Activated CD8-positive, alpha-beta T cell treated with anti-CD3 and anti-CD28 coated beads, Interleukin-2, amount 10 ng/mL, durations not matched to agents 7 days and 5 days (primary cell): ENCODE data around the gene TECTB. TPM values are rescaled to one million over a fixed set of nuclear protein-coding genes. Genes with fewer than 3 reads are reported as not detected.
A peak's percentile ranks its signal among the peaks of the same experiment; 100 is the strongest.

Experiments
- ATAC-seq: fragments of 150-1000 bp; cut with Tn5 transposase; one replicate; pipeline ENCODE4 v1.10.0; 2021; ENCODE audit warnings: moderate library complexity
- CTCF ChIA-PET: fragments of 350-600 bp; sonication (Branson Sonifier 250); formaldehyde crosslinking; loops from one replicate; lab custom pipeline; 2021; ENCODE audit warnings: antibody characterized with exemption; lab: Charles Lee
- POLR2A ChIA-PET: fragments of 350-600 bp; sonication (Branson Sonifier 250); formaldehyde crosslinking; loops from one replicate; lab custom pipeline; 2021; ENCODE audit warnings: antibody characterized with exemption; lab: Charles Lee
- DNase-seq: peaks from one replicate; pipeline ENCODE4 v3.0.0-alpha.2; 2020
- H3K27ac Mint-ChIP-seq: one replicate; pipeline ENCODE4 v1.8.0; 2021; ENCODE audit warnings: mild to moderate bottlenecking, mixed read lengths
- H3K27me3 Mint-ChIP-seq: one replicate; pipeline ENCODE4 v1.8.0; 2021; ENCODE audit warnings: low read depth, mixed read lengths
- H3K36me3 Mint-ChIP-seq: one replicate; pipeline ENCODE4 v1.8.0; 2021; ENCODE audit warnings: low read depth, mixed read lengths
- H3K4me1 Mint-ChIP-seq: one replicate; pipeline ENCODE4 v1.8.0; 2021; ENCODE audit warnings: low read depth, mixed read lengths
- H3K4me3 Mint-ChIP-seq: one replicate; pipeline ENCODE4 v1.8.0; 2021; ENCODE audit warnings: mild to moderate bottlenecking, mixed read lengths
- H3K9me3 Mint-ChIP-seq: one replicate; pipeline ENCODE4 v1.8.0; 2022; ENCODE audit warnings: mixed read lengths; ENCODE audit not compliant: insufficient read depth
- total RNA-seq, 2 experiments: library from RNA; stranded (reverse); gene quantifications; one replicate each; pipeline ENCODE4 v1.2.3, GENCODE V29; 2021

Gene TECTB
- total RNA-seq, 2 experiments from 2014 or later: not detected

DNA sequence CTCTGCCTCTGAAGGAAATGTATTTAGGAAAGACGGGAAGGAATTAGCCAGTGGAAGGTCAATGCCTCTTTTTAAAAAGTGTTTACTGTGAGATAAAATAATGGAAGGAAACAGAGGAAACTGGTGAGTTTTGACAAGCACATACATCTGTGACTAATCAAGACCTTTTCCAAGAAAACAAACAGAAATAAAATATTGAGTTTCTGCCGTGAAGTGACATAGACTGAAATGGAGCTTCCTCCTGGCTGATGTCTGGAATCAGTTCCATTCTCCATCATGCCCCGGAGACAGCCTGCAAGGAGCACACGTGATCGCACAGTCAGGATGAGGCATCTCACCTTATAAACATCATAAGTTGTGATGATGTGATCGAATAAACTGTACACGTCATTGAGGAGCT is 30.7 kb downstream of the TECTB start:
- ATAC-seq (no peak), DNase-seq (no peak)
- Mint-ChIP-seq H3K27ac (no peak overlapping the region), H3K9me3 (no peaks in the 10 kb centered on the region), H3K36me3 (no peaks in the 10 kb centered on the region), H3K4me3 (no peak overlapping the region), H3K4me1 (no peaks in the 10 kb centered on the region), H3K27me3 (peaks cover 27% of the 10 kb centered on the region)
- CTCF ChIA-PET: interaction anchor here (0.7 to 1.1 kb wide), 5 partner anchors 107 to 199 kb away, joined by 3 to 5 read pairs (median 3); no protein-coding TSS in a partner anchor
- POLR2A ChIA-PET: no interaction called here

DNA sequence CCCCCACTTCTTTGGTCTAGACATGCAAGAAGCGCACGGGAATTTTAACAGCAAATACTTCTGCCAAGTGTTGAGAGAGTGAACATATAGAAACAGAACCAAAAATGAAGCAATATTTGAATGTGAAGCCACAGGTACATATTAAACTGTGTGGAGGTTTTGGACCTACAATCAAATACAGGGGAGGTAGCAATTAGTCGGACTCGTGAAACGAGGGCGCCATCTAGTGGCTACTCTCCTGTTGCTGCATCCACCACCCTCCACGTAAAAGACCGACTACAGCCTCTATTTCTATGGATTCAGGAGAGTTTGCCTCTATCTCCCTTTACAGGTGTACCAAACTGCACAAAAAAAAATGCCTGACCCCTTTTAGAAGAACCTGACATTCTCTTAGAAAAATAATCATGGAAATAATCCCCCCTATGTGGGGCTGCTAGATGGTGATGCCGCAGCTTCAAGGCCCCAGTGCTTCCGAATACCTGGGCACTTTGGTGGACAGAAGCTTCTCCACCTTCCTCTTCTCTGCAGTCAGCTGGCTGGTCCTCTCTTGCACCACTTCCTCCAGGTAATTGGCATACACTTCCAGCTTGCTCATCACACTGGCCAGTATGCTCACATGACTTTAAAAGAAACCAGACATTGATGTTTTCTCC is 31.7 kb downstream of the TECTB start:
- H3K27ac Mint-ChIP-seq: no peak overlapping the region
- ATAC-seq (peak; percentile 92), DNase-seq (peak; percentile 84)
- H3K27me3 Mint-ChIP-seq: peaks cover 31% of the 10 kb centered on the region
- ChIA-PET CTCF (interaction anchor here (0.7 to 1.9 kb wide), 10 partner anchors 12 to 200 kb away, joined by 3 to 7 read pairs (median 3); no protein-coding TSS in a partner anchor), POLR2A (no interaction called here)
- H3K9me3 Mint-ChIP-seq: no peaks in the 10 kb centered on the region
- H3K4me3 Mint-ChIP-seq: no peak overlapping the region
- H3K4me1 Mint-ChIP-seq: no peaks in the 10 kb centered on the region
- no peaks in the 10 kb centered on the region for H3K36me3 Mint-ChIP-seq

GRCh38 chr10:112327678-112328077 is 44.5 kb downstream of the TECTB start:
- POLR2A ChIA-PET: no interaction called here
- Mint-ChIP-seq H3K36me3 (no peaks in the 10 kb centered on the region), H3K4me1 (no peaks in the 10 kb centered on the region), H3K4me3 (no peak overlapping the region), H3K9me3 (no peaks in the 10 kb centered on the region), H3K27ac (no peak overlapping the region), H3K27me3 (peaks cover 4% of the 10 kb centered on the region)
- DNase-seq: no peak
- no peak for ATAC-seq
- CTCF ChIA-PET: interaction anchor here (1.0 to 1.4 kb wide), 2 partner anchors 12 to 20 kb away, joined by 4 to 5 read pairs; no protein-coding TSS in a partner anchor

GRCh38 chr10:112330162-112330561 is 47.0 kb downstream of the TECTB start:
- CTCF ChIA-PET: interaction anchor here (1.1 kb wide), 1 partner anchor 192 kb away, joined by 3 read pairs; no protein-coding TSS in a partner anchor
- no peaks in the 10 kb centered on the region for H3K9me3 Mint-ChIP-seq
- H3K27me3 Mint-ChIP-seq: peaks cover 7% of the 10 kb centered on the region
- no peak for DNase-seq
- no peak overlapping the region for H3K4me3 Mint-ChIP-seq
- no peak overlapping the region for H3K27ac Mint-ChIP-seq
- H3K4me1 Mint-ChIP-seq: no peaks in the 10 kb centered on the region
- no peak for ATAC-seq
- POLR2A ChIA-PET: no interaction called here
- H3K36me3 Mint-ChIP-seq: no peaks in the 10 kb centered on the region

DNA sequence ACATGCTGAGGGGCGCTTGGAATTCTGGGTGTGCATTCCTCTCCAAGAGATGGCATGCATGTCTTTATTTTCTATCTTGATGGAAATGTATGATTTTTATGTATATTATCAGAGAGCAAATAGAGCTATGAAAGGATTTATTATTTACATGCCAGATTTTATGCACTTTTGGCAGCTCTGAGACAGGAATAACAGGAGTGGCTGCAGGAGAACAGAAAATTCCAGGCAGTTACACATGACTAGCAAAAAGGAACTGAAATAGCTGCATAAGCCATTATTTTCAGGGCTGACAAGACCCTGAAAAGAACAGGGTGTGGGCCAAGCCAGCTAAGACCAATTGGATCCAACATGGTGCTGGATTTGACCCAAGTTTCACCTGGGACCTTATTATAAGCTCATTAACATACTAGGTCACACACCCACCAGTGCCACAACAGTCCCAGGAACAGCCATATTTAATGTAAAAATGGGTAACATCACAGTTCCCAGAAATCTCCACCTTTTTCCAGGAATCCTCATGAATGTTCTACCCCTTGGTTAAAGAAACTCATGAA is 47.5 kb downstream of the TECTB start:
- H3K9me3 Mint-ChIP-seq: no peaks in the 10 kb centered on the region
- no peaks in the 10 kb centered on the region for H3K36me3 Mint-ChIP-seq
- ATAC-seq (no peak), DNase-seq (no peak)
- no peak overlapping the region for H3K27ac Mint-ChIP-seq
- H3K4me3 Mint-ChIP-seq: no peak overlapping the region
- POLR2A ChIA-PET: interaction anchor here (0.6 kb wide), 1 partner anchor 215 kb away, joined by 3 read pairs; no protein-coding TSS in a partner anchor
- H3K4me1 Mint-ChIP-seq: no peaks in the 10 kb centered on the region
- CTCF ChIA-PET: interaction anchor here (1.1 kb wide), 1 partner anchor 193 kb away, joined by 3 read pairs; no protein-coding TSS in a partner anchor
- peaks cover 7% of the 10 kb centered on the region for H3K27me3 Mint-ChIP-seq

GRCh38 chr10:112332022-112332421 is 48.8 kb downstream of the TECTB start:
- peaks cover 11% of the 10 kb centered on the region for H3K27me3 Mint-ChIP-seq
- no peaks in the 10 kb centered on the region for H3K4me1 Mint-ChIP-seq
- no peaks in the 10 kb centered on the region for H3K9me3 Mint-ChIP-seq
- no peaks in the 10 kb centered on the region for H3K36me3 Mint-ChIP-seq
- no peak overlapping the region for H3K4me3 Mint-ChIP-seq
- ChIA-PET POLR2A (no interaction called here), CTCF (no interaction called here)
- H3K27ac Mint-ChIP-seq: no peak overlapping the region
- DNase-seq: no peak
- ATAC-seq: no peak

DNA sequence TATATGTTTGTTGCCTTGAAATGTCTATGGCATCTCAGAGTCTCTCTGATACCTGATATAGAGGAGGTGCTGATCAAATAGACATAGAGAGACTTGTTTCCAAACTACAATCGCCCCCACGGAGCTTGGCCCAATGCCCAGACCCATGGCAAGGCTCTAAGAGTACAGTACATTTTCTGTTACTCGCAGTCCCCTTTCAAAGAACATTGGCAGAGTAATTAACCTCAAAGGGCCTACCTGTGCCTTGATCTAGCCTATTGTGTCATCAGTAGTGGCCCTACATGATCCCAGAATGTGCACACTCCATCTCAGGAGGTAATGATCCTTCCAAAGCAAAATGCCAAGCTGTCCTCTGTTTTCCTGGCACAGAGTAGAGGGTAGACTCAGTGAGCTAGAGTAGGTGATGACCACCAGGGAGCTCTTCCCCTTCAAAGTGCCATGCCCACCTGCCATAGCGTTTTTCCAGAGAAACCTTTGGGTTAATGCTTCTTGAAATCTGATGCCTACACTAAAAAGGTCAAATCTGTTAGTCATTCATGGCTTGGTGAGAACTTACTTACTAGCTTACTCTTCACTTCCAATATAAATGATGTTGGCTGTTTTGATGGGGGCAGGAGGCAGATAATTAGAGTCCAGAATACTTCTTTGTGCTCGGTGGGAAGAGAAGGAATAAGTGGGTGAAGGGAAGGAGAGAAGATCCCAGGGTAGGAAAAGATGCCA is 49.5 kb downstream of the TECTB start:
- ATAC-seq: no peak
- POLR2A ChIA-PET: no interaction called here

DNA sequence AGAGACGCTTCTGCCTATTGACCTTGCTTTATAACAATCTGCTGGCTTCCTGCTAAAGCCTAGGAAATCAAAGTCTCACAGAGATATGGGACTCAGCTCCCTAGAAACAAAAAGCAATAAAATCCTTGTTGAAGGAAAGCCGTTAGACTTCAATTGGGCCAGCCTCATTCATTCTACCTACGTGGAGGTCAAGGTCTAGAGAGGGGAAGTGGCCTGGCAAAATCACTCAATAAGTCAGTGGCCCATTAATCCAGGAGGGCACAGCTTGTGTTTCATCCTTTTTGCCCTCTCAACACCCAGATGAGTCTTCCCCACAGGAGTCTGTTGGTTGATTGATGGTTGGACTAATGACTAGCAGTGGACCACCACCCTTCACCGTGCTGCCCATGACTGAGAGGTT is 50.3 kb downstream of the TECTB start:
- Mint-ChIP-seq H3K9me3 (no peaks in the 10 kb centered on the region), H3K4me3 (no peak overlapping the region), H3K27ac (no peak overlapping the region), H3K36me3 (no peaks in the 10 kb centered on the region), H3K27me3 (peaks cover 14% of the 10 kb centered on the region), H3K4me1 (no peaks in the 10 kb centered on the region)
- CTCF ChIA-PET: no interaction called here
- no peak for DNase-seq
- POLR2A ChIA-PET: no interaction called here
- ATAC-seq: no peak

More for the DNA sequence above, 49.5 kb downstream of the TECTB start:
- no peaks in the 10 kb centered on the region for H3K36me3 Mint-ChIP-seq
- no peaks in the 10 kb centered on the region for H3K4me1 Mint-ChIP-seq
- H3K27ac Mint-ChIP-seq: no peak overlapping the region
- no peak overlapping the region for H3K4me3 Mint-ChIP-seq
- CTCF ChIA-PET: no interaction called here
- peaks cover 14% of the 10 kb centered on the region for H3K27me3 Mint-ChIP-seq
- DNase-seq: no peak
- H3K9me3 Mint-ChIP-seq: no peaks in the 10 kb centered on the region

DNA sequence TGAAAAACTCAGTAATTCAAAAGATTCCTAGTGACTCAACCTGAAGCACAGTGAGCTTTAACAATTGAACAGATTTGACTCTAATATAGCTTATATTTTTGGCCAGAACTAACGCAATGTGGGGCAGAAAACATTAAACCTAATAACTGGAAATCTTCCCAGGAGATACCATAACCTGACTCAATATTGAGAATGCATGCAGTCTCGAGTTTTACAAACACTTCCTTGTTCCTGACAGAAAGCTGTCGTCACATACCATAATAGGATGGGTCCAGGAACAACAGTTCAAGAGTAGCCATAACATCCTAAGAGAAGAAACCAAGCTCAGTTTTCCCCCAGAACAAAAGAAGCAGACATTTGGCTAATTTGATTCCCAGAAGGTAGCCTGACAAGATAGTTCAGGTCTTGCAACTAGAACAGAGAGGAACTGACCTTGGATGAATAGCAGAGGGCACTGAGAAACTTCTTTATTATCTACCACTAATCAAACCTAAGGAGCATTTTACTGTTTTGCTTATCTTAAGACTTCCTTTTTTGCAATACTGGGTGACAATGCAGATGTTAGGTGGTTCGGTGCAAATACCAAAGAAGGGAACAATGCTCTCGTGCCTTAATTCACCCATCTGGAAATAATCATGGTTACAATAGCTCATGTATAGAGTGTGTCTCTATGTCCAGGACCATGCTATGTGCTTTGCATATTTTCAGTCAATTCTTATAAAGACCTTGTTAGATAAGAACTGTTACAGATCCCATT is 52.1 kb downstream of the TECTB start:
- CTCF ChIA-PET: no interaction called here
- ATAC-seq: no peak
- H3K27ac Mint-ChIP-seq: no peak overlapping the region

DNA sequence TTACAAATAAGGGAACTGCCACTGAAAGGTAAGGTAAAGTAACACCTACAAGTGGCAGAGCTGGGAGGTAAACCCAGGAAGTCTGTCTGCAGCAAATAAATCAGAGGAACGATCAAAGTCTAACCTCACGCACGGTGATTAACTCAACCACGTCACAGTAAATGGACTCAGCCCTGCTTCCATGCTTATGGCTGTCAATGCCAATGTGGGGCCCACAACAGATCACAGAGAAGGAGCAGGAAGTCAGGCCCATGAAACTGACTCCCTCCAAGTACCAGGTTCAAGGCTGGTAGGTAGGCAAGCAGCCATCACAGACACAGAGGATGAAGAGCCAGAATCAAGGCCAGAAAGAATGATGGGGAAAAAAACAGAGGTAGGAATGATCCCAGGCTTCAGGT is 52.7 kb downstream of the TECTB start:
- POLR2A ChIA-PET: no interaction called here
- no peaks in the 10 kb centered on the region for H3K9me3 Mint-ChIP-seq
- H3K27me3 Mint-ChIP-seq: peaks cover 14% of the 10 kb centered on the region
- DNase-seq: no peak
- ATAC-seq: no peak
- H3K36me3 Mint-ChIP-seq: no peaks in the 10 kb centered on the region
- H3K4me3 Mint-ChIP-seq: no peak overlapping the region
- no peak overlapping the region for H3K27ac Mint-ChIP-seq
- CTCF ChIA-PET: no interaction called here
- H3K4me1 Mint-ChIP-seq: no peaks in the 10 kb centered on the region

More for the DNA sequence above, 52.1 kb downstream of the TECTB start:
- Mint-ChIP-seq H3K27me3 (peaks cover 14% of the 10 kb centered on the region), H3K36me3 (no peaks in the 10 kb centered on the region), H3K4me1 (no peaks in the 10 kb centered on the region), H3K9me3 (no peaks in the 10 kb centered on the region), H3K4me3 (no peak overlapping the region)
- DNase-seq: no peak
- POLR2A ChIA-PET: no interaction called here

DNA sequence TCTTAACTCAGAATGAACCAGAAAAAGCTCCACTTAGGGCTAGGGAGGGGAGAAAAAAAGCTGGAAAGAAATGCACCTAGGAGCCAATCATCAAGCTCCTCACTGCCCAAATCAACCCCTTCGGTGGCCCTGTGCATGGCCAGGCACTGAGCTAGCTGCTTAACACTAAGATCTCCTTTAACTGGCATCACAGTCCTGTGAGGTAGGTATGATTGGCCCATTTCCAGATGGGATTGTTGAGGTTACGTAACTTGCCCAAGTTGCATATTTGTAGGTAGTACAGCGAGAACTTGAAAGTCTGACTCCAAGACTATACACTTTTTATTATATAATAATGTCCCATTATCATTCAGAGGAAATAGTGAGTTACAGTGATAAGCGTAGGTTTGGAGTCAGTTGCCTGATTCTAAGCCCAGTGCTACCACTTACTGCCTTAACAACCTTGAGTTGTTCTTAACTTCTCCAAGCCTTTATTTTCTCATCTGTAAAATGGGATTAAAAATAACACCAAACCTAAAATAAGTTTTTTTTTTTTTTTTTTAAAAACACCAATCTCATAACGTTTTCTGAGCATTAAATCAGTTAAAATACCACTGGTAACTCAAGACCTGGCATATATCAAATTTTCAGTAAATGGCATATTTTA is 53.5 kb downstream of the TECTB start:
- Mint-ChIP-seq H3K9me3 (no peaks in the 10 kb centered on the region), H3K4me1 (no peaks in the 10 kb centered on the region), H3K4me3 (no peak overlapping the region), H3K36me3 (no peaks in the 10 kb centered on the region), H3K27me3 (peaks cover 10% of the 10 kb centered on the region), H3K27ac (no peak overlapping the region)
- ATAC-seq (no peak), DNase-seq (no peak)
- CTCF ChIA-PET: no interaction called here
- POLR2A ChIA-PET: no interaction called here
